K562 (cell line): ENCODE measurements around the gene MOB3B. TPM values are rescaled to one million over a fixed set of nuclear protein-coding genes. Genes with fewer than 3 reads are reported as not detected.

Experiments
- ATAC-seq: fragments of 200-7000 bp; cut with Tn5 transposase; 3 replicates; pipeline ENCODE4 v1.9.1; 2020; ENCODE audit warnings: moderate library complexity
- BruUV-seq: library from RNA; stranded (reverse); fragments of 400-500 nt; replicated peaks from 2 replicates; lab custom pipeline; 2021; lab: Mats Ljungman, UMichigan
- CTCF ChIA-PET: fragments of 300-600 bp; formaldehyde crosslinking; extraction: SDS; loops from one replicate; lab custom pipeline; 2021; ENCODE audit warnings: low intra/inter-chr PET ratio; lab: Yijun Ruan, JAX
- POLR2A ChIA-PET: fragments of 300-600, 350-650 bp; sonication (Branson Sonifier 250); formaldehyde crosslinking; extraction: SDS; loops from one replicate; lab custom pipeline; 2021; ENCODE audit warnings: antibody characterized with exemption, inconsistent platforms; lab: Yijun Ruan, JAX
- DNase-seq, 4 experiments: peaks; one replicate each; pipeline versions ENCODE4 v3.0.0 to v3.0.0-alpha.2; 2011 to 2018; ENCODE audit warnings: low spot score in 3 of 4, mixed read lengths in 3 of 4; ENCODE audit errors: extremely low read depth in 1 of 4
- FAIRE-seq: peaks from 2 replicates; lab custom pipeline; 2011; peaks lifted over from hg19 to GRCh38; lab: Jason Lieb, UNC
- H2AFZ ChIP-seq: 2 replicates; pipeline ENCODE4 v1.6.0; 2011; ENCODE audit warnings: low read depth, low read length, control low read depth, inconsistent platforms
- H3K27ac ChIP-seq: fragments of 200-600 bp; 3 replicates; pipeline ENCODE4 v1.8.0; 2011; ENCODE audit warnings: low read depth, mild to moderate bottlenecking, control low read depth, inconsistent platforms, low read length, moderate library complexity, mixed read lengths; ENCODE audit errors: extremely low read depth
- H3K27me3 ChIP-seq, 2 experiments: fragments of 300-600 bp in 1 of 2; 2 replicates in 1 of 2; 3 replicates in 1 of 2; pipeline versions ENCODE4 v1.6.0 to v1.8.0; 2011; ENCODE audit warnings: inconsistent platforms in 2 of 2, low read length in 2 of 2, mild to moderate bottlenecking in 1 of 2, mixed read lengths in 1 of 2, moderate library complexity in 1 of 2; ENCODE audit not compliant: control insufficient read depth in 2 of 2, insufficient read depth in 2 of 2
- H3K36me3 ChIP-seq: fragments of 300-600 bp; 3 replicates; pipeline ENCODE4 v1.8.0; 2011; ENCODE audit warnings: mild to moderate bottlenecking, low read length, inconsistent platforms; ENCODE audit not compliant: control insufficient read depth, insufficient read depth
- H3K4me1 ChIP-seq, 2 experiments: fragments of 200-600 bp in 1 of 2; replicated peaks in 1 of 2; 2 replicates in 1 of 2; 3 replicates in 1 of 2; pipeline versions ENCODE4 v1.5.1 to v1.8.0; 2011; ENCODE audit warnings: inconsistent platforms in 2 of 2, low read length in 2 of 2, mild to moderate bottlenecking in 1 of 2, mixed read lengths in 1 of 2, moderate library complexity in 1 of 2; ENCODE audit not compliant: control insufficient read depth in 2 of 2, insufficient read depth in 2 of 2
- H3K4me2 ChIP-seq: 2 replicates; pipeline ENCODE4 v1.6.1; 2011; ENCODE audit warnings: low read length, control low read depth, inconsistent platforms, mixed read lengths; ENCODE audit not compliant: insufficient read depth
- H3K4me3 ChIP-seq: fragments of 200-600 bp; sonication (generic), shearing (Covaris generic); 2 replicates; pipeline ENCODE4 v1.5.1; 2016; ENCODE audit warnings: control low read depth, inconsistent platforms
- H3K79me2 ChIP-seq: fragments of 200-600 bp; 3 replicates; pipeline ENCODE4 v1.8.0; 2011; ENCODE audit warnings: low read length, inconsistent platforms; ENCODE audit not compliant: control insufficient read depth, insufficient read depth
- H3K9ac ChIP-seq, 2 experiments: 2 replicates each; pipeline versions ENCODE4 v1.6.0 to v1.6.1; 2011; ENCODE audit warnings: low read depth in 2 of 2, low read length in 2 of 2, control low read depth in 1 of 2, inconsistent platforms in 1 of 2, mild to moderate bottlenecking in 1 of 2, mixed read lengths in 1 of 2; ENCODE audit not compliant: insufficient read depth in 1 of 2
- H3K9me1 ChIP-seq: one replicate; pipeline ENCODE4 v1.6.0; 2011; ENCODE audit warnings: inconsistent platforms, mild to moderate bottlenecking, low read length, moderate library complexity; ENCODE audit not compliant: control insufficient read depth, insufficient read depth
- H3K9me3 ChIP-seq: replicated peaks from 2 replicates; pipeline ENCODE4 v1.5.1; 2011; ENCODE audit warnings: low read depth, low read length, inconsistent platforms; ENCODE audit not compliant: control insufficient read depth, insufficient read depth
- H4K20me1 ChIP-seq: replicated peaks from 2 replicates; pipeline ENCODE4 v1.6.1; 2011; ENCODE audit warnings: low read length, inconsistent platforms, mixed read lengths; ENCODE audit not compliant: control insufficient read depth, insufficient read depth
- HIVEP1 ChIP-seq: fragments of 250-450 bp; sonication (Bioruptor Pico); IDR thresholded peaks from 2 replicates; pipeline ENCODE4 v1.4.0; 2020; ENCODE audit warnings: mild to moderate bottlenecking
- NCOA6 ChIP-seq: fragments of 450-650 bp; IDR thresholded peaks from 2 replicates; pipeline ENCODE4 v1.6.1; 2017; ENCODE audit warnings: mild to moderate bottlenecking
- ZNF431 ChIP-seq: sonication (generic); formaldehyde crosslinking; IDR thresholded peaks from 2 replicates; pipeline ENCODE4 v1.8.0; 2022; ENCODE audit warnings: mild to moderate bottlenecking, missing genetic modification reagents
- in situ Hi-C: fragments of 300-500 bp; cut with MboI; formaldehyde crosslinking; loops from 4 replicates; pipeline ENCODE4 v1.15.0; 2018; ENCODE audit warnings: inconsistent platforms, mixed read lengths
- intact Hi-C: fragments of 100-400 bp; cut with micrococcal nuclease; formaldehyde crosslinking; loops from 2 replicates; pipeline ENCODE4 v1.14.2; 2022
- polyA plus RNA-seq, 8 experiments: library from polyadenylated mRNA; depleted of rRNA in 4 of 8; stranded (reverse) in 5 of 8; unstranded in 3 of 8; fragments of >200 nt; fragmentation: Nextera tagmentation in 2 of 8; fragmentation: Illumina TruSeq in 1 of 8; extraction: Ambion mirVana in 2 of 8; extraction: Trizol in 1 of 8; gene quantifications; 2 replicates each; pipeline versions ENCODE4 v1.2.1 to v1.2.3, GENCODE V29; 2011 to 2014; ENCODE audit warnings: inconsistent platforms in 1 of 8, missing spikeins in 1 of 8
- total RNA-seq, 7 experiments: library from RNA; depleted of rRNA in 6 of 7; stranded (reverse); fragments of >200 nt in 6 of 7; fragmentation: Illumina TruSeq in 2 of 7; extraction: Trizol in 2 of 7; gene quantifications; 2 replicates each; pipeline versions ENCODE4 v1.2.1 to v1.2.3, GENCODE V29; 2011 to 2021; ENCODE audit warnings: low replicate concordance in 1 of 7
- TF ChIP-seq, protein P1 (sequence below): fragments of 250-450 bp; sonication (Bioruptor Pico); IDR thresholded peaks from 2 replicates; pipeline ENCODE4 v1.5.0; 2021
- TF ChIP-seq, protein P2 (sequence below): fragments of 250-450 bp; sonication (Bioruptor Pico); IDR thresholded peaks from 2 replicates; pipeline ENCODE4 v1.4.0; 2020

Gene MOB3B
- total and polyA plus RNA-seq, 9 of the 15 experiments (the other 6 are each of a cell fraction or from before 2014, with no cell fraction given): 3.6 to 12.8 (median 7.2) TPM

DNA sequence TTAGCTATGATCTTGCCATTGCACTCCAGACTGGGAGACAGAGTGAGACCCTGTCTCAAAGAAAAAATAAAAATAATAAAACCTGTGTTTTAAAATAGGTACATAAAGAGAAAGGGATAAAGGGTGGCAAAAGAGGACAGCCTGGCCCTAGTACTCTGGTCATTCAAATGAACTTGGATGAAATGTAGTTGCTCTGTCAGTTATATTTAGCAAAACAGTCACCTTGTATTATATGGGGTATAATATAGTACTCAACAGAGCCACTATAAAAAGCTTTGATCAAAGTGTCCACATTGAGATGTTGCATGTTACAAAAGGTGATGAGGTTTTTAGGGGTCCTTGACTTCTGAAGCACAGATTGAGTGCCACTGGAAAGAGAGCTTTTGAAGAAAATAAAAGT lies 171.6 kb downstream of the MOB3B start:
- Histone ChIP-seq H3K9me3 (no peaks in the 10 kb centered on the region), H3K4me1 (no peaks in the 10 kb centered on the region; a peak in 1 of 5 replicates), H2AFZ (no peak overlapping the region), H3K4me3 (no peak overlapping the region), H3K9me1 (no peaks in the 10 kb centered on the region)
- in situ Hi-C loops: no loop called here
- no peak for DNase-seq
- CTCF ChIA-PET: no interaction called here
- TF ChIP-seq HIVEP1 (CRISPR knock-in tag): no peak
- no peak for TF ChIP-seq NCOA6
- TF ChIP-seq, protein P1, sequence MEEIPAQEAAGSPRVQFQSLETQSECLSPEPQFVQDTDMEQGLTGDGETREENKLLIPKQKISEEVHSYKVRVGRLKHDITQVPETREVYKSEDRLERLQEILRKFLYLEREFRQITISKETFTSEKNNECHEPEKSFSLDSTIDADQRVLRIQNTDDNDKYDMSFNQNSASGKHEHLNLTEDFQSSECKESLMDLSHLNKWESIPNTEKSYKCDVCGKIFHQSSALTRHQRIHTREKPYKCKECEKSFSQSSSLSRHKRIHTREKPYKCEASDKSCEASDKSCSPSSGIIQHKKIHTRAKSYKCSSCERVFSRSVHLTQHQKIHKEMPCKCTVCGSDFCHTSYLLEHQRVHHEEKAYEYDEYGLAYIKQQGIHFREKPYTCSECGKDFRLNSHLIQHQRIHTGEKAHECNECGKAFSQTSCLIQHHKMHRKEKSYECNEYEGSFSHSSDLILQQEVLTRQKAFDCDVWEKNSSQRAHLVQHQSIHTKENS (CRISPR knock-in tag): no peak
- TF ChIP-seq ZNF431: no peak
- TF ChIP-seq, protein P2, sequence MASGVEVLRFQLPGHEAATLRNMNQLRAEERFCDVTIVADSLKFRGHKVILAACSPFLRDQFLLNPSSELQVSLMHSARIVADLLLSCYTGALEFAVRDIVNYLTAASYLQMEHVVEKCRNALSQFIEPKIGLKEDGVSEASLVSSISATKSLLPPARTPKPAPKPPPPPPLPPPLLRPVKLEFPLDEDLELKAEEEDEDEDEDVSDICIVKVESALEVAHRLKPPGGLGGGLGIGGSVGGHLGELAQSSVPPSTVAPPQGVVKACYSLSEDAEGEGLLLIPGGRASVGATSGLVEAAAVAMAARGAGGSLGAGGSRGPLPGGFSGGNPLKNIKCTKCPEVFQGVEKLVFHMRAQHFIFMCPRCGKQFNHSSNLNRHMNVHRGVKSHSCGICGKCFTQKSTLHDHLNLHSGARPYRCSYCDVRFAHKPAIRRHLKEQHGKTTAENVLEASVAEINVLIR (CRISPR knock-in tag): no peak
- TF ChIP-seq, all 486 proteins: peak for 0
- Histone ChIP-seq H3K79me2 (no peaks in the 10 kb centered on the region), H3K27ac (no peak overlapping the region), H3K4me2 (no peak overlapping the region), H4K20me1 (no peaks in the 10 kb centered on the region), H3K9ac (no peak overlapping the region), H3K27me3 (no peaks in the 10 kb centered on the region), H3K36me3 (peaks cover 16% of the 10 kb centered on the region; the same call in 2 of the 3 replicates)
- intact Hi-C loops: no loop called here
- no peak for ATAC-seq
- POLR2A ChIA-PET: interaction anchor here (0.6 kb wide), 1 partner anchor 723 kb away, joined by 3 read pairs; no protein-coding TSS in a partner anchor
- no peak for FAIRE-seq
- BruUV-seq: no TSS peak
